ENCODE data around the gene SMTN.
A peak's percentile ranks its signal among the peaks of the same experiment; 100 is the strongest.
"Not testable (repeated sequence)": the region's sequence is repeated elsewhere in the genome, so short reads cannot be mapped to it uniquely, and the experiment has no call there.

The SMTN gene

GRCh38 chr22:31104869-31105268 is 23.8 kb downstream of the SMTN start:
- no peak for DNase-seq (ENCODE audit: low read depth)

GRCh38 chr22:31105282-31105929 is 24.3 kb downstream of the SMTN start:
- DNase-seq (ENCODE audit: low read depth) = no peak

- DNase-seq (ENCODE audit: low read depth) = no peak
These were observed 25.0 kb downstream of the SMTN start for GRCh38 chr22:31106001-31106571.

- DNase-seq (ENCODE audit: low read depth) = no peak
These were observed 25.6 kb downstream of the SMTN start for GRCh38 chr22:31106731-31107177.

- DNase-seq (ENCODE audit: low read depth) = peak; percentile 92
These were observed 26.2 kb downstream of the SMTN start, which contains the start of gene SELENOM for GRCh38 chr22:31107178-31107893. Gene SELENOM, minus strand, starts transcription at chr22:31107568. Its CDS starts 63 bp downstream, at chr22:31107505.

- no peak for DNase-seq (ENCODE audit: low read depth)
These were observed 26.7 kb downstream of the SMTN start for GRCh38 chr22:31107894-31108218.

GRCh38 chr22:31112547-31113091 is 31.5 kb downstream of the SMTN start:
- DNase-seq (ENCODE audit: low read depth) = not testable (repeated sequence)

GRCh38 chr22:31118046-31118820 is 37.1 kb downstream of the SMTN start:
- DNase-seq (ENCODE audit: low read depth) = no peak

GRCh38 chr22:31119026-31119717 is 38.1 kb downstream of the SMTN start:
- DNase-seq (ENCODE audit: low read depth) = no peak

GRCh38 chr22:31120230-31120629 is 39.1 kb downstream of the SMTN start:
- no peak for DNase-seq (ENCODE audit: low read depth)

GRCh38 chr22:31120642-31121041 is 39.5 kb downstream of the SMTN start:
- no peak for DNase-seq (ENCODE audit: low read depth)

- DNase-seq (ENCODE audit: low read depth) = no peak
These were observed 40.3 kb downstream of the SMTN start for GRCh38 chr22:31121403-31121802.

GRCh38 chr22:31122196-31122531 is 41.0 kb downstream of the SMTN start:
- DNase-seq (ENCODE audit: low read depth) = no peak

GRCh38 chr22:31122532-31123291 is 41.6 kb downstream of the SMTN start, which contains the start of gene INPP5J:
Gene INPP5J, plus strand, starts transcription at chr22:31122966. Its CDS starts 49 bp downstream, at chr22:31123015.
- no peak for DNase-seq (ENCODE audit: low read depth)

GRCh38 chr22:31123292-31123602 is 42.1 kb downstream of the SMTN start:
- DNase-seq (ENCODE audit: low read depth) = no peak

- no peak for DNase-seq (ENCODE audit: low read depth)
These were observed 43.2 kb downstream of the SMTN start for GRCh38 chr22:31124290-31124689.

GRCh38 chr22:31124811-31125465 is 43.8 kb downstream of the SMTN start:
- no peak for DNase-seq (ENCODE audit: low read depth)

GRCh38 chr22:31125521-31126117 is 44.5 kb downstream of the SMTN start:
- DNase-seq (ENCODE audit: low read depth) = no peak

GRCh38 chr22:31126128-31126868 is 45.2 kb downstream of the SMTN start:
- no peak for DNase-seq (ENCODE audit: low read depth)

- DNase-seq (ENCODE audit: low read depth) = no peak
These were observed 45.7 kb downstream of the SMTN start for GRCh38 chr22:31126869-31127175.

Data from GM04503 (cell line).